ENCODE measurements around the gene NAV3.

The NAV3 gene

GRCh38 chr12:77845831-77846230 is 15.1 kb downstream of the NAV3 start:
- no peak for DNase-seq (ENCODE audit: low read depth in 2 of 2, low spot score in 1 of 2)

- no peak for DNase-seq (ENCODE audit: low read depth in 2 of 2, low spot score in 1 of 2)
Measured at GRCh38 chr12:77847060-77847541, 16.4 kb downstream of the NAV3 start.

- DNase-seq (ENCODE audit: low read depth in 2 of 2, low spot score in 1 of 2), result no peak
Measured at GRCh38 chr12:77847680-77848431, 17.2 kb downstream of the NAV3 start.

- DNase-seq (ENCODE audit: low read depth in 2 of 2, low spot score in 1 of 2), result no peak
Measured at GRCh38 chr12:77850129-77850528, 19.4 kb downstream of the NAV3 start.

- DNase-seq (ENCODE audit: low read depth in 2 of 2, low spot score in 1 of 2), result no peak
Measured at GRCh38 chr12:77850698-77851097, 20.0 kb downstream of the NAV3 start.

- no peak for DNase-seq (ENCODE audit: low read depth in 2 of 2, low spot score in 1 of 2)
Measured at GRCh38 chr12:77855548-77855947, 24.9 kb downstream of the NAV3 start.

GRCh38 chr12:77861317-77861716 is 30.6 kb downstream of the NAV3 start:
- DNase-seq (ENCODE audit: low read depth in 2 of 2, low spot score in 1 of 2), result no peak

- no peak for DNase-seq (ENCODE audit: low read depth in 2 of 2, low spot score in 1 of 2)
Measured at GRCh38 chr12:77865178-77865577, 34.5 kb downstream of the NAV3 start.

GRCh38 chr12:77878901-77879300 is 48.2 kb downstream of the NAV3 start:
- DNase-seq (ENCODE audit: low read depth in 2 of 2, low spot score in 1 of 2), result no peak

- no peak for DNase-seq (ENCODE audit: low read depth in 2 of 2, low spot score in 1 of 2)
Measured at GRCh38 chr12:77882709-77883108, 52.0 kb downstream of the NAV3 start.

GRCh38 chr12:77888611-77889010 is 57.9 kb downstream of the NAV3 start:
- DNase-seq (ENCODE audit: low read depth in 2 of 2, low spot score in 1 of 2), result no peak

- DNase-seq (ENCODE audit: low read depth in 2 of 2, low spot score in 1 of 2), result no peak
Measured at GRCh38 chr12:77891518-77892147, 60.9 kb downstream of the NAV3 start.

- no peak for DNase-seq (ENCODE audit: low read depth in 2 of 2, low spot score in 1 of 2)
Measured at GRCh38 chr12:77893918-77894317, 63.2 kb downstream of the NAV3 start.

- no peak for DNase-seq (ENCODE audit: low read depth in 2 of 2, low spot score in 1 of 2)
Measured at GRCh38 chr12:77894556-77894955, 63.9 kb downstream of the NAV3 start.

- DNase-seq (ENCODE audit: low read depth in 2 of 2, low spot score in 1 of 2), result no peak
Measured at GRCh38 chr12:77895699-77896098, 65.0 kb downstream of the NAV3 start.

GRCh38 chr12:77907936-77908335 is 77.2 kb downstream of the NAV3 start:
- DNase-seq (ENCODE audit: low read depth in 2 of 2, low spot score in 1 of 2), result no peak

- no peak for DNase-seq (ENCODE audit: low read depth in 2 of 2, low spot score in 1 of 2)
Measured at GRCh38 chr12:77914081-77914488, 83.4 kb downstream of the NAV3 start.

GRCh38 chr12:77915071-77915600 is 84.4 kb downstream of the NAV3 start:
- no peak for DNase-seq (ENCODE audit: low read depth in 2 of 2, low spot score in 1 of 2)

- DNase-seq (ENCODE audit: low read depth in 2 of 2, low spot score in 1 of 2), result no peak
Measured at GRCh38 chr12:77916276-77916675, 85.6 kb downstream of the NAV3 start.

- no peak for DNase-seq (ENCODE audit: low read depth in 2 of 2, low spot score in 1 of 2)
Measured at GRCh38 chr12:77918046-77918445, 87.4 kb downstream of the NAV3 start.

- DNase-seq (ENCODE audit: low read depth in 2 of 2, low spot score in 1 of 2), result no peak
Measured at GRCh38 chr12:77919450-77919849, 88.8 kb downstream of the NAV3 start.

- DNase-seq (ENCODE audit: low read depth in 2 of 2, low spot score in 1 of 2), result no peak
Measured at GRCh38 chr12:77923882-77924281, 93.2 kb downstream of the NAV3 start.

All from stimulated activated CD8-positive, alpha-beta memory T cell treated with anti-CD3 and anti-CD28 coated beads, Interleukin-4, amount 100 ng/mL, for 4 hours (primary cell).